ENCODE results near the gene MRPS9. TPM values are rescaled to one million over a fixed set of nuclear protein-coding genes. Genes with fewer than 3 reads are reported as not detected.
A peak's percentile ranks its signal among the peaks of the same experiment; 100 is the strongest.

MRPS9 gene
- total RNA-seq, 1 experiment from 2014 or later = 60.0 TPM

DNA sequence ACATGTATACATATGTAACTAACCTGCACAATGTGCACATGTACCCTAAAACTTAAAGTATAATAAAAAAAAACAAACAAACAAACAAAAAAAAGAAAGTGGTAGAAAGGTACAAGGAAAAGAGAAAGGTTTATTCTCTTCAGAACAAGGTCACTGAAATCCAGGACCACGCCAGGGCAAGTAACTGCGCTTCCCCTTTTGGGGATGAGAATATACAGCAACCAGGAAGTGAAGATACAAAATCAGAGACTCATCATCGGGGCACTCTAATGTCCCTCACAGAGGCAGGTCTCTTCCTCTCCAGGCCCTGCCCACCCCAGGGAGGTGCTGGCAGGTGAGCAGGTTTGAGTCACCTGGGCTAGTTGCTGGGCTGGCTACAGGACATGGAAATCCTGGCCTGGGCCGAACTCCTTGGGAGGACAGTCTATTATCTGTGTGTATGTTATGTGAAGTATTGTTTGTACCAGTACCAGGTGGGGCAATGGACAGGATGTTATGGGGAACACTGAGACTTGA, 103.3 kb downstream of the MRPS9 start:
- H2BK20ac ChIP-seq (ENCODE audit: low read depth, low read length, poor library complexity, severe bottlenecking) = no peak overlapping the region
- no peak overlapping the region for H2BK15ac ChIP-seq (ENCODE audit: low read depth, low read length)
- no peaks in the 10 kb centered on the region for H3K9me3 ChIP-seq (ENCODE audit: control insufficient read depth, low read depth, low read length)
- H3K4me1 ChIP-seq (ENCODE audit: insufficient read depth, low read length) = no peaks in the 10 kb centered on the region
- H3K4me2 ChIP-seq (ENCODE audit: insufficient read depth, insufficient read length, low read length) = no peak overlapping the region
- H2BK12ac ChIP-seq (ENCODE audit: insufficient read length, low read depth, low read length) = no peak overlapping the region
- H3T11ph ChIP-seq (ENCODE audit: low read length) = no peak overlapping the region
- H3K14ac ChIP-seq (ENCODE audit: insufficient read depth, low read length) = no peak overlapping the region
- Mint-ChIP-seq H3K4me1 (peaks cover 9 to 16% of the 10 kb centered on the region in 2 experiments), H3K36me3 (ENCODE audit: insufficient read depth in 1 of 3, low read depth in 3 of 3) (peaks cover 0 to 7% (median 0%) of the 10 kb centered on the region in 3 experiments; a peak in 1 of 7 replicates), H3K9me3 (no peaks in the 10 kb centered on the region; a peak in 1 of 5 replicates), H3K27ac (no peak overlapping the region), H3K4me3 (peak overlapping the region in 1 of 2 experiments; percentile 9; a peak in 2 of 5 replicates), H3K27me3 (ENCODE audit: low read depth) (peaks cover 29% of the 10 kb centered on the region)
- H4K5ac ChIP-seq (ENCODE audit: insufficient read length, low read depth, low read length) = no peak overlapping the region
- no peak for DNase-seq
- WGBS (ENCODE audit: extremely low coverage, insufficient read length, low lambda C conversion rate) = no CpG with 5 or more reads among the region's 4 CpGs
- H3K23ac ChIP-seq (ENCODE audit: insufficient read length, low read depth, low read length) = no peak overlapping the region
- no peak overlapping the region for H4K91ac ChIP-seq (ENCODE audit: insufficient read length, low read depth, low read length)
- H4K8ac ChIP-seq (replicated peaks; ENCODE audit: insufficient read length, low read depth, low read length) = no peak overlapping the region
- no peak overlapping the region for H2AK5ac ChIP-seq (ENCODE audit: insufficient read length, low read length)
- no peaks in the 10 kb centered on the region for H3K79me1 ChIP-seq (ENCODE audit: insufficient read depth, low read depth, low read length, poor library complexity, severe bottlenecking)
- H4K20me1 ChIP-seq (ENCODE audit: control insufficient read depth, insufficient read depth, insufficient read length) = no peaks in the 10 kb centered on the region
- TF ChIP-seq, protein P1, sequence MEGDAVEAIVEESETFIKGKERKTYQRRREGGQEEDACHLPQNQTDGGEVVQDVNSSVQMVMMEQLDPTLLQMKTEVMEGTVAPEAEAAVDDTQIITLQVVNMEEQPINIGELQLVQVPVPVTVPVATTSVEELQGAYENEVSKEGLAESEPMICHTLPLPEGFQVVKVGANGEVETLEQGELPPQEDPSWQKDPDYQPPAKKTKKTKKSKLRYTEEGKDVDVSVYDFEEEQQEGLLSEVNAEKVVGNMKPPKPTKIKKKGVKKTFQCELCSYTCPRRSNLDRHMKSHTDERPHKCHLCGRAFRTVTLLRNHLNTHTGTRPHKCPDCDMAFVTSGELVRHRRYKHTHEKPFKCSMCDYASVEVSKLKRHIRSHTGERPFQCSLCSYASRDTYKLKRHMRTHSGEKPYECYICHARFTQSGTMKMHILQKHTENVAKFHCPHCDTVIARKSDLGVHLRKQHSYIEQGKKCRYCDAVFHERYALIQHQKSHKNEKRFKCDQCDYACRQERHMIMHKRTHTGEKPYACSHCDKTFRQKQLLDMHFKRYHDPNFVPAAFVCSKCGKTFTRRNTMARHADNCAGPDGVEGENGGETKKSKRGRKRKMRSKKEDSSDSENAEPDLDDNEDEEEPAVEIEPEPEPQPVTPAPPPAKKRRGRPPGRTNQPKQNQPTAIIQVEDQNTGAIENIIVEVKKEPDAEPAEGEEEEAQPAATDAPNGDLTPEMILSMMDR (conservative IDR thresholded peaks at IDR 0.05) = no peak
- H3K56ac ChIP-seq (ENCODE audit: insufficient read length, low read depth, low read length) = no peak overlapping the region
- no peak overlapping the region for H3K9ac ChIP-seq (ENCODE audit: extremely low read depth, insufficient read length, low read length)
- H2BK5ac ChIP-seq (ENCODE audit: insufficient read length, low read length) = no peak overlapping the region
- H3K27ac ChIP-seq (ENCODE audit: insufficient read length, low read depth, low read length) = no peak overlapping the region
- no peak overlapping the region for H2BK120ac ChIP-seq (ENCODE audit: low read depth, low read length, poor library complexity, severe bottlenecking)
- H3K79me2 ChIP-seq (ENCODE audit: insufficient read depth, low read length) = no peaks in the 10 kb centered on the region
- H3K4ac ChIP-seq (ENCODE audit: low read depth, low read length) = no peak overlapping the region
- no peak overlapping the region for H3K18ac ChIP-seq (ENCODE audit: insufficient read length, low read depth, low read length)
- H3K23me2 ChIP-seq (ENCODE audit: insufficient read length, low read depth, low read length, poor library complexity, severe bottlenecking) = peaks cover 5% of the 10 kb centered on the region
- no peaks in the 10 kb centered on the region for H3K27me3 ChIP-seq (ENCODE audit: insufficient read depth, low read length)
- H2AFZ ChIP-seq (ENCODE audit: low read length) = no peak overlapping the region
